HG03432 (cell line): ENCODE data around the gene ATG2B.

Experiments used
- ATAC-seq: cut with Tn5 transposase; IDR thresholded peaks from one replicate; pipeline ENCODE4 v1.9.1; 2021; ENCODE audit warnings: mild to moderate bottlenecking, moderate library complexity; ENCODE audit not compliant: unreplicated experiment

The ATG2B gene

GRCh38 chr14:96362965-96363750 lies at the start of gene ATG2B, which contains the start of gene GSKIP:
Gene ATG2B, minus strand, starts transcription at chr14:96363341. Its CDS starts 365 bp downstream, at chr14:96362976.
Gene GSKIP, plus strand, starts transcription at chr14:96363526. Its CDS starts 18,722 bp downstream, at chr14:96382248.
- ATAC-seq = peak; percentile 82

- no peak for ATAC-seq
Observed at GRCh38 chr14:96410119-96410518, 47.0 kb upstream of the ATG2B start.

GRCh38 chr14:96409701-96410100 lies 46.6 kb upstream of the ATG2B start:
- ATAC-seq = no peak

- no peak for ATAC-seq
Observed at GRCh38 chr14:96408608-96409007, 45.5 kb upstream of the ATG2B start.

GRCh38 chr14:96407935-96408570 lies 44.9 kb upstream of the ATG2B start:
- ATAC-seq = no peak

- no peak for ATAC-seq
Observed at GRCh38 chr14:96405677-96406076, 42.5 kb upstream of the ATG2B start.

- no peak for ATAC-seq
Observed at GRCh38 chr14:96403409-96403808, 40.3 kb upstream of the ATG2B start.

GRCh38 chr14:96400495-96400894 lies 37.4 kb upstream of the ATG2B start:
- ATAC-seq = no peak

GRCh38 chr14:96399405-96399804 lies 36.3 kb upstream of the ATG2B start:
- ATAC-seq = no peak

- ATAC-seq = no peak
Observed at GRCh38 chr14:96398921-96399320, 35.8 kb upstream of the ATG2B start.

- no peak for ATAC-seq
Observed at GRCh38 chr14:96398432-96398831, 35.3 kb upstream of the ATG2B start.

GRCh38 chr14:96394047-96394815 lies 31.1 kb upstream of the ATG2B start:
- ATAC-seq = no peak

GRCh38 chr14:96393071-96393691 lies 30.0 kb upstream of the ATG2B start:
- no peak for ATAC-seq

GRCh38 chr14:96391293-96392118 lies 28.4 kb upstream of the ATG2B start:
- ATAC-seq = peak; percentile 89

GRCh38 chr14:96390965-96391292 lies 27.8 kb upstream of the ATG2B start:
- ATAC-seq = no peak

GRCh38 chr14:96385385-96385784 lies 22.2 kb upstream of the ATG2B start:
- ATAC-seq = no peak

- ATAC-seq = no peak
Observed at GRCh38 chr14:96384740-96385139, 21.6 kb upstream of the ATG2B start.

- no peak for ATAC-seq
Observed at GRCh38 chr14:96384053-96384452, 20.9 kb upstream of the ATG2B start.

- no peak for ATAC-seq
Observed at GRCh38 chr14:96383445-96383844, 20.3 kb upstream of the ATG2B start.

GRCh38 chr14:96380735-96381134 lies 17.6 kb upstream of the ATG2B start:
- peak; percentile 90 for ATAC-seq
